GM10266 (cell line): ENCODE data around the gene GJC1.

Source experiments
- DNase-seq: peaks from one replicate; pipeline ENCODE4 v3.0.0; 2012; ENCODE audit errors: extremely low spot score
- TF ChIP-seq, protein P1 (sequence below): IDR thresholded peaks from 2 replicates; pipeline ENCODE4 v1.5.1; 2012; ENCODE audit warnings: mild to moderate bottlenecking, low read depth; ENCODE audit not compliant: control insufficient read depth, insufficient read depth; ENCODE audit errors: missing control alignments

The GJC1 gene

GRCh38 chr17:44846206-44846605 is 16.1 kb upstream of the GJC1 start:
- no peak for DNase-seq

DNA sequence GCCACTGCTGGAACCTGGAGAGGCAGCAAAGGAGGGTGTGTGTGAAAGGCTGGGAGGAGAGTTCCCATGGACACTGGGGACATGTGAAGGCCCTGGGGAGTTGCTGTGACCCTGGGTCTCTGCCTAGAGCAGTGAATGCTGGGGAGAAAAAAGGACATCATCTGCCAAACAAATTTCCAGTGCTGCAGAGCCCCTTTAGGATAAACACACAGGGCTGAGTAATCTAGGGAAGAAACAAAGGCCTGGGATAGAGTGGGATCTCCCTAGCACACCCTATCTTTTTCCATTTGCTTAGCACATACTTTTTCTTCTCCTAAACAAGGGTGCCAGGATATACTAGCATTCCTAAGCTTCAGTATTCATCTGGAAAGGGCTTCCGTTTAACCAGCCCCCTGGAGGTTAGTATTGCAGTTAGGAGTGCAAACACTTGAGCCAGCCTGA is 14.3 kb upstream of the GJC1 start:
- TF ChIP-seq, protein P1, sequence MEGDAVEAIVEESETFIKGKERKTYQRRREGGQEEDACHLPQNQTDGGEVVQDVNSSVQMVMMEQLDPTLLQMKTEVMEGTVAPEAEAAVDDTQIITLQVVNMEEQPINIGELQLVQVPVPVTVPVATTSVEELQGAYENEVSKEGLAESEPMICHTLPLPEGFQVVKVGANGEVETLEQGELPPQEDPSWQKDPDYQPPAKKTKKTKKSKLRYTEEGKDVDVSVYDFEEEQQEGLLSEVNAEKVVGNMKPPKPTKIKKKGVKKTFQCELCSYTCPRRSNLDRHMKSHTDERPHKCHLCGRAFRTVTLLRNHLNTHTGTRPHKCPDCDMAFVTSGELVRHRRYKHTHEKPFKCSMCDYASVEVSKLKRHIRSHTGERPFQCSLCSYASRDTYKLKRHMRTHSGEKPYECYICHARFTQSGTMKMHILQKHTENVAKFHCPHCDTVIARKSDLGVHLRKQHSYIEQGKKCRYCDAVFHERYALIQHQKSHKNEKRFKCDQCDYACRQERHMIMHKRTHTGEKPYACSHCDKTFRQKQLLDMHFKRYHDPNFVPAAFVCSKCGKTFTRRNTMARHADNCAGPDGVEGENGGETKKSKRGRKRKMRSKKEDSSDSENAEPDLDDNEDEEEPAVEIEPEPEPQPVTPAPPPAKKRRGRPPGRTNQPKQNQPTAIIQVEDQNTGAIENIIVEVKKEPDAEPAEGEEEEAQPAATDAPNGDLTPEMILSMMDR, result no peak
- no peak for DNase-seq

More at GRCh38 chr17:44846206-44846605, 16.1 kb upstream of the GJC1 start:
- TF ChIP-seq, protein P1, result no peak

- DNase-seq, result no peak
- TF ChIP-seq, protein P1, result no peak
Measured at GRCh38 chr17:44842748-44843147, 12.7 kb upstream of the GJC1 start.

- TF ChIP-seq, protein P1, result no peak
- DNase-seq, result no peak
Measured at GRCh38 chr17:44840936-44841335, 10.8 kb upstream of the GJC1 start.

GRCh38 chr17:44840274-44840673 is 10.2 kb upstream of the GJC1 start:
- no peak for DNase-seq
- TF ChIP-seq, protein P1, result no peak

DNA sequence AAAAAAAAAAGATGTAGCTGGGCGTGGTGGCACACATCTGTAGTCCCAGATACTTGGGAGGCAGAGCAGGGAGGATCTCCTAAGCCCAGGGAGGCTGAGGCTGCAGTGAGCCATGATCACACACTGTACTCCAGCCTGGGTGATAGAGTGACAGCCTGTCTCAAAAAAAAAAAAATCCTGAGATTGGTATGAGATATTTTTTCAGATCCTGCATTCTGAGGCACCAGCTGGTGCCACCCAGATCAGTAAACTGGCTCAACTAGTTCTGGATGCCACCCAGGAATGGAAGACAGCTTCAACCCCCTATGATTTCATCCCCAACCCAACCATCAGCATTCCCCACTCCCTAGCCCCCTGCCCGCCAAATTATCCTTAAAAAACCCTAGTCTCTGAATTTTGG is 7.1 kb upstream of the GJC1 start:
- DNase-seq, result no peak
- TF ChIP-seq, protein P1, result no peak

- DNase-seq, result no peak
- TF ChIP-seq, protein P1, result no peak
Measured at GRCh38 chr17:44832805-44833204, 2.7 kb upstream of the GJC1 start.
